H1 (cell line): ENCODE measurements around the gene DOCK11.

Experiments used
- EP300 ChIP-seq, 2 experiments: IDR thresholded peaks; 1 replicate in 1 of 2; 2 replicates in 1 of 2; pipeline ENCODE4 v1.6.1; 2011 to 2012; ENCODE audit warnings: low read depth in 2 of 2, low read length in 2 of 2, mild to moderate bottlenecking in 2 of 2, borderline replicate concordance in 1 of 2, inconsistent platforms in 1 of 2, moderate library complexity in 1 of 2
- RAD21 ChIP-seq, 2 experiments: IDR thresholded peaks in 1 of 2; conservative IDR thresholded peaks in 1 of 2; 2 replicates each; pipeline ENCODE4 v1.6.1; 2011; ENCODE audit warnings: low read depth in 2 of 2, low read length in 2 of 2, improper control_type of control experiment in 1 of 2, inconsistent platforms in 1 of 2, mild to moderate bottlenecking in 1 of 2, moderate library complexity in 1 of 2
- SIRT6 ChIP-seq: IDR thresholded peaks from one replicate; pipeline ENCODE4 v1.7.1; 2012; ENCODE audit warnings: low read length, inconsistent platforms
- TCF12 ChIP-seq: IDR thresholded peaks from 2 replicates; pipeline ENCODE4 v1.6.1; 2011; ENCODE audit warnings: low read depth, mild to moderate bottlenecking, low read length
- TF ChIP-seq, protein P1 (sequence below), 3 experiments: IDR thresholded peaks; 1 replicate in 2 of 3; 2 replicates in 1 of 3; pipeline versions ENCODE4 v1.5.1 to v1.6.1; 2011; ENCODE audit warnings: low read length in 3 of 3, mild to moderate bottlenecking in 3 of 3, inconsistent platforms in 2 of 3, low read depth in 1 of 3, moderate library complexity in 1 of 3; ENCODE audit not compliant: insufficient read depth in 1 of 3; ENCODE audit errors: control extremely low read depth in 1 of 3

DNA sequence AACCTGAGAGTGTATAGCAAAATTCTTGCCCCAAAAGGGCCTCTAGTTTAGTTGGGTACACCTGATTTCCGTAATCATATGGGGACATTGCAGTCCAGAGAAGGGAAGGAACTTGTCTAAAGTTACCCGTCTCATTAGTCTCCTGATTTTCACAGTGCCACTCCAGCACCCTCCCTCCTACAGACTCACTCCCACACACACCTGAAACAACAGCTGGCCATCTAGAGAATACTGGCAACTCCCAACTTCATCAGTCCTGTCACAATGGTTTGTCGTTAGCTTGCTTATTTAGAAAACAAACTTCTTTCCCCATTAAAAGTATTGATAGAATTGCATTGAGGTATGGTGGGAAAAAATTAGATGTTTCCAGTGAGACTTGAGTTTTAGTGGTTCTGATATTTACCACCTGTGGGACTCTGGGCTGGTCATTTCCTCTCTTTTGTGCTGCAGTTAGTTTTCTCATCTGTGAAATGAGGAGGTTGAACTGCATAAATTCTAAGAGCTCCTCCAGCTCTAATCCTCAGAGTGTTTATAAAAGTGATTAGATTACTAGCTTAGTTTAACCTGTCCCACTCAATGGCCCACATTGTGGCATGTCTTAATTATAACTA lies 233.5 kb downstream of the DOCK11 start:
- no peak for TF ChIP-seq SIRT6
- TF ChIP-seq RAD21 (IDR thresholded peaks at IDR 0.05 in 1 of 2, conservative IDR thresholded peaks at IDR 0.05 in 1 of 2; ENCODE audit: low read depth in 2 of 2, low read length in 2 of 2), result no peak
- TF ChIP-seq, protein P1, sequence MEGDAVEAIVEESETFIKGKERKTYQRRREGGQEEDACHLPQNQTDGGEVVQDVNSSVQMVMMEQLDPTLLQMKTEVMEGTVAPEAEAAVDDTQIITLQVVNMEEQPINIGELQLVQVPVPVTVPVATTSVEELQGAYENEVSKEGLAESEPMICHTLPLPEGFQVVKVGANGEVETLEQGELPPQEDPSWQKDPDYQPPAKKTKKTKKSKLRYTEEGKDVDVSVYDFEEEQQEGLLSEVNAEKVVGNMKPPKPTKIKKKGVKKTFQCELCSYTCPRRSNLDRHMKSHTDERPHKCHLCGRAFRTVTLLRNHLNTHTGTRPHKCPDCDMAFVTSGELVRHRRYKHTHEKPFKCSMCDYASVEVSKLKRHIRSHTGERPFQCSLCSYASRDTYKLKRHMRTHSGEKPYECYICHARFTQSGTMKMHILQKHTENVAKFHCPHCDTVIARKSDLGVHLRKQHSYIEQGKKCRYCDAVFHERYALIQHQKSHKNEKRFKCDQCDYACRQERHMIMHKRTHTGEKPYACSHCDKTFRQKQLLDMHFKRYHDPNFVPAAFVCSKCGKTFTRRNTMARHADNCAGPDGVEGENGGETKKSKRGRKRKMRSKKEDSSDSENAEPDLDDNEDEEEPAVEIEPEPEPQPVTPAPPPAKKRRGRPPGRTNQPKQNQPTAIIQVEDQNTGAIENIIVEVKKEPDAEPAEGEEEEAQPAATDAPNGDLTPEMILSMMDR (IDR thresholded peaks at IDR 0.05; ENCODE audit: control extremely low read depth in 1 of 3, insufficient read depth in 1 of 3, low read depth in 1 of 3, low read length in 3 of 3), result no peak
- no peak for TF ChIP-seq EP300 (IDR thresholded peaks at IDR 0.05; ENCODE audit: borderline replicate concordance in 1 of 2, low read depth in 2 of 2, low read length in 2 of 2)
- no peak for TF ChIP-seq TCF12
